ENCODE measurements around the gene COX5B.
"Not testable (repeated sequence)": the region's sequence is repeated elsewhere in the genome, so short reads cannot be mapped to it uniquely, and the experiment has no call there.

Gene COX5B

DNA sequence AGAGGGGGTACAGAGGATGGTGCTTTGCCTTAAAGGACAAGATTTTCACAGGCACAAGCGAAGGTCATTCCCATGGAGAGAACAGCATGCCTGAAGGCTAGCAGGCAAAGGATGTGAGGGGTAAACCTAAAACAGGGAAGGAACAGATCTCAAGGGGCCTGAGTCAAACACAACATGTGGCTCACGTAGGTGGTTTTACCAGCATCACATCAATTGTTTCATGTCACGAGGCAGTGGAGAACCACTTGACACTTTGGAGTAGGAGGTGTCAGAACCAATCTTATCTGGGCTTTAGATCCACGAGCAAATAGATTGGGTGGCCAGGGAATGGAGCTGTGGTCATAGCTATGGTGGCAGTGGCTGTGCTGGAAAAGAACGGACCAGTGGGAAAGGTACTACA lies 8.4 kb downstream of the COX5B start:
- no peak for DNase-seq (ENCODE audit: low spot score)

- no peak for DNase-seq (ENCODE audit: low spot score)
Measured at GRCh38 chr2:97654791-97655190, 8.9 kb downstream of the COX5B start.

- DNase-seq (ENCODE audit: low spot score), result no peak
Measured at GRCh38 chr2:97656129-97656755, 10.4 kb downstream of the COX5B start.

DNA sequence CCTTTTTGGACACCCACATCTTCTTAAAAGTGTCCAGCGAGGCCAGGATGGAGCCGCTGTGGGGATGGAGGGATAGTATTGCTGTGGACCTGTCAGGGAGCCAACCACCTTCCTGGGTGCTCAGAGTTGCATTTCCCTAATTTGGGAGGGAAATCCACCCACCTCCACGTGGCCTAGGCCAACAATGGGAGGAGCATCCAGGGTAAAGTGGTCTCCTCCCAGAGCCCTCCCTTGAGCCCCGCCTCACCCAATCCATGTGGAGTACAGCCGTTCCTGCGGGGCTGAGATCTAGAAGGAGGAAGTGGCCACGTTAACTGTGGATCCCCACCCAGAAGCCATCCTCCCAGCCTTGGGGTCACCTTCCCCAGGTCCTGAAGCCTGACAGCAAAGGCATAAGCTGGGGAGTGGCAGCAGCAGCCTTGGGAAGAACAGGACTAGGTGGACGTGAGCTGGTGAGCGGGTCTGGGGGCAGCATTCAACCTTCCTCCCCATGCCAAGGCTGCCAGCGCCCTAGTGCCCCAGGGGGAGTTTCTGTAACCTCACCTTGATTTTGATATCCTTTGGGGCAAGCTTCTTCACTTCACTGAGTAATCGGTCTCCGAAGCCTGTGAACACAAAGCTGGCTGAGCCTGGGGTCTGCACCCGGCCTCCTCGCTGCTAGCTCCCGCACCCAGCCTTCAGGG lies 11.2 kb downstream of the COX5B start:
- DNase-seq (ENCODE audit: low spot score), result no peak

DNA sequence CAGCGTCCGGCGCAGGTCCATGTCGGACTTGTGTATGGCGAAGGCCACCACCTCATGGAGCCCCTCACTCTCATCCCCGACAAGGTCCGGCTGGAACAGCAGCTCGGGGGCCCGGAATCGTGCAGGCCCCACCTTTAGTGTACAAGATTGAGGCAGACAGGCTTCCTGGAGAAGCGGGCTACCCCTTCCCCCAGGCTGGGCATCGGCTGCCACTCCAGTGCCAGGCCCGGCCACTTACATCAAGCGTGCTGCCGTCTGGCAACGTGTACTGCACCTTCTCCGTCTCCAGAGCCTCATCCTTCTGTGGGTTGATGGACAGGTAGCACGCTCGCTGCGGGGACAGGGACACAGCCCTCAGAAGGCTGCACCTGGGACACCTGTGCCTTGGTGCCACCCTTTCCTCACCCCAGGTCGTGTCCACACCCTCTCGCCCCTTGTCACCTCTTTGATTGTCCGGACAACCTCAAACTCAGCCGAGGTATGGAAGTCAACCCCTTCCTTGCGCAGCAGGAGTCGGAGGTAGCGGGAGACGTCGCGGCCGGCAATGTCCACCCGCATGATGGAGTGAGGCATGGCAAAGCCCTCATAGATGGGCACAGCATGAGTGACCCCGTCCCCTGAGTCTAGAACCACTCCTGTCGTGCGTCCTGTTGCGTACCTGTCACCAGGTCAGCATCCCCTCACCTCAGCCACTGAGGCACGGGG lies 12.3 kb downstream of the COX5B start:
- no peak for DNase-seq (ENCODE audit: low spot score)

DNA sequence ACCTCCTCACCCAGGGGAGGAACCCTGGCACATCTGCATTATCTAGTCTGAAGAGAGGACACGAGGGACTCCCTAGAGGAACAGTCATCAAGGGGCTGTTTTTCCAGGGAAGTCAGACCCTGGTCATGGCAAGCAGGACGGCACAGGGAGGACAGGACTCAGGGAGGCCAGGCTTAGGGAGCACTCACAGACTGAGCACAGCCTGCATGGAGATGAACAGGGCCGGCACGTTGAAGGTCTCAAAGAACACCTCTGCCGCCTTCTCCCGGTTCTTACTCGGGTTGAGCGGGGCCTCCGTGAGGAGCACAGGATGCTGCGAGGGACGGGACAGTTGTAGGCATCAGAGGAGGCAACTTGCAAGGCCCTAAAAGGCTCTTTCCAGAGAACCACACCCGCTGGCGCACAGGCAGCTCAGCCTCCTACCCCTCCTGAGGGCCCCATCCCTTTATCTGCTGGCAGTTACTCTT lies 12.9 kb downstream of the COX5B start:
- DNase-seq (ENCODE audit: low spot score), result no peak

DNA sequence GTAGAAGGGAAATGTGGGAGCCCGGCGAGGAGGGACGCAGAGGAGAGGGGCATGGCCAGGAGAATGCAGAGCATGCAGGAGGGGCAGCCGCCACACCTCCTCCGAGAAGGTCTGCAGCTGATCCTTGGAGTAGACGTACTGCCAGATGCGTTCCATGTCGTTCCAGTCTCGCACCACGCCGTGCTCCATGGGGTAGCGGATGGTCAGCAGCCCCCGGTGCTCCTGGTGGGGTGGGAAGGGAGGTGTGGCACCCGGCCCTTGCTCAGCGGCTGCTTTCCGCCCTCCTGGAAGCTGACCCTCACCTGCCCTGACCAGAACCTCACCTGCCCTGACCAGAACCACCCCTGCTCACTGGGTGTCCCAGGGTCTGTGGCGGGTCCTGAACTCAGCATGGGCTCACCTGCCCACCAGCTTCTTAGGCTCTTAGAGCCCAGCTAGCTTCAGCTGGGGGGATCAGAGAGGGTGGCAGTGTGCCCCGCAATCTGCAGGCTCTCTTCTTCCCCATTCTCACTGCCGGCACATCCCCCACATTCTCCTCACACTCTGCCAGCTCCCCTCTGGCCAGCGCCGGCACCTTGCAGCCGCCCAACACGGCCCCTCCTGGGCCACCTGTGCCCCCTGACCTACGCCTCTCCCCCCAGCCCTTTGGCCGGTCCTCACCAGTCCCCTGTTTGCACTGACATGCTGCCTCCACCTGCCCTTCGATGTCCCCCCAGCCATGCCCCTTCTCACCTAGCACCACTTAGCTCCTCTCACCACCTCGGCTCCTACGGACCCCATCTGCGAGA lies 13.6 kb downstream of the COX5B start:
- DNase-seq (ENCODE audit: low spot score), result no peak

GRCh38 chr2:97660044-97660774 lies 14.3 kb downstream of the COX5B start:
- DNase-seq (ENCODE audit: low spot score), result no peak

- DNase-seq (ENCODE audit: low spot score), result no peak
Measured at GRCh38 chr2:97660775-97661389, 15.0 kb downstream of the COX5B start.

DNA sequence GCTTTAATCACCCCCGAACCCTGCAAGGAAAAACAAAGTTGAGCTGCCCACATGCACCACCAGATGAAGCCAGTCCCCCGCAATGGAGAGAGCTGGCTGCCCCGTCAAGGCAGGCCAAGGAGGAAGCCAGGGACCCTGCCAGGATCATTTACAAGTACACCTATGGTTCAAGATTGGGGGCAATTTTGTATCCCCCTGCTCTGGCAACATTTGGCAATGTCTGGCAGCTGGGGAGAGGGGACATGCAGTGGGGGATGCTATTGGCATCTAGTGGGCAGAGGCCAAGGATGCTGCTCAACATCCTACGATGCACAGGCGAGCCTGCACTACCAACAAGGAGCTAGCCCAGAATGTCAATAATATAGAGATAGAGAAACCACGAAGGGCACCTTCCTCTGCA lies 16.1 kb downstream of the COX5B start:
- DNase-seq (ENCODE audit: low spot score), result no peak

DNA sequence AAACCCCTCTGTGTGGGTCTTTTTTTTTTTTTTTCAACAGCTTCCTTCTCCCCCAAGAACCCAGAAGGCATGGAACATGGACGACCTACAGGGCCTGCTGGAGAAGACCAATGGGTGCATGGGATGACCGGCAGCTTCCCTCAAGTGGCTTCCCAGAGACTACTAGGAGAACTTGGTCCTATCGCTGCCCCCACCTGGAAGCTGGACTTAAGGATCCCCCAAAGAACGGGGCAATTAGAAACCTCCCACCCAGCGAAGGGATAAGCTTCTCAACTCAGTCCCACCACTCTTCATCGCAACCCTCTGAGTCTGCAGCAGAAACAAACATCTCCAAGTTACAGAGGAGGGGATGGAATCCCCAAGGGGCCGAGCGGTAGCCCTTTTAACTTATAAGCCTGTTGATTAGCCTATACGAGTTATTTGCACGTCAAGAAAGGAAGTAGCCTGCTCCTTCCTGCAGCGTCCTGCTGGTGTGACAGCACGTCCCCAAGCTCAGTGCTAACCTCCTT lies 16.6 kb downstream of the COX5B start:
- DNase-seq (ENCODE audit: low spot score), result no peak

- DNase-seq (ENCODE audit: low spot score), result peak; percentile 82
Measured at GRCh38 chr2:97662895-97663625, 17.2 kb downstream of the COX5B start.

DNA sequence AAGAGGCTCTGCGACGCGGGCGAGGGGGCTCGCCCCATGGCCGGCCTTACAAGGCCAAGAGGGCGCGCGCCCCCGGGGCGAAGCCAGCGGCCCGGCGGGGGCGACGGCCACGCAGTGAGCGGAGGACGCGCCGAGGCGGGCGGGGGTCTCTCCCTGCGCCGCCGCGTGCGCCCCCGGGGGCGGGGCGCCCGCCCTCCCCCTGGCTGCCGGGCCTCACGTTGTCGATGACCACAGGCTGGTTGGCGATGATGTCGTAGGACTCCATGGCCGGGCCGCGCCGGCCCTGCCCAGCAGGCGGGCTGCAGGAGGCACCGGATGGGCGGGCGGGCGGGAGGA lies 17.7 kb downstream of the COX5B start:
- no peak for DNase-seq (ENCODE audit: low spot score)

- peak; percentile 97 for DNase-seq (ENCODE audit: low spot score)
Measured at GRCh38 chr2:97663962-97664635, 18.2 kb downstream of the COX5B start, which contains the start of gene ACTR1B. Gene ACTR1B (minus strand): TSS chr2:97664044. CDS start chr2:97663890, 154 bp downstream.

GRCh38 chr2:97664636-97664970 lies 18.7 kb downstream of the COX5B start:
- no peak for DNase-seq (ENCODE audit: low spot score)

DNA sequence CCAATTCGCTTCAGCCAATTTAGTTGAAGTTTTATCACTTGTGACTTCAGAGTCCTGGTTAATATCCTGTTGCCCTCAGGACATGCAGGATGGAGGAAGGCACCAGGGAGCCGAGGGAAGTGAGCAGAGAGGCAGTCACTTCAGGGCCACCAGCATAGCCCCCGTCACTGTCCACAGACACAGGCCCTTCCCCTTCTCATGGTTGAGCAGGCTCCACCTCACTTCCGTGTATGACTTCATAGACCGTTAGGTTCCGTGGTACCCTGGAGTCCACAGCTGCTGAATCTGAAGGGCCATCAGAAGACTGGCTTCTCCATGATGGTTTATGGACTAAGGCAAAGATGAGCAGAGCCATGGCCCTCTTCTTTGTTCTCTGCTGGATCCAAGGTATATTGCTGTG lies 23.6 kb downstream of the COX5B start, which contains the start of gene C2orf92:
C2orf92 (plus strand) TSS at position 266 of the 400 bp plus-strand sequence; CDS start at position 342, 76 bp downstream.
- DNase-seq (ENCODE audit: low spot score), result no peak

DNA sequence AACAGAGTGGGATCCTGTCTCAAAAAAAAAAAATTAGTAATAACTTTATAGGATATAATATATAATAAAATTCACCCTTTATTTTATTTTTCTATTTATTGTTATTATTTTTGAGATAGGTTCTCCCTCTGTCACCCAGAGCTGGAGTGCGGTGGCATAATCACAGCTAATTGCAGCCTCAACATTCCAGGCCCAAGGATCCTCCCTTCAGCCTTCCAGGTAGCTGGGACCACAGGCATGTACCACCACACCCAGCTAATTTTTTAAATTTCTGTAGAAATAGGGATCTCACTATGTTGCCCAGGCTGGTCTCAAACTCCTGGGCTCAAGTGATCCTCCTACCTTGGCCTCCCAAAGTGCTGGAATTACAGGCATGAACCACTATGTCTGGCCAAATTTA lies 24.6 kb downstream of the COX5B start:
- DNase-seq (ENCODE audit: low spot score), result no peak

- DNase-seq (ENCODE audit: low spot score), result no peak
Measured at GRCh38 chr2:97671526-97671925, 25.7 kb downstream of the COX5B start.

DNA sequence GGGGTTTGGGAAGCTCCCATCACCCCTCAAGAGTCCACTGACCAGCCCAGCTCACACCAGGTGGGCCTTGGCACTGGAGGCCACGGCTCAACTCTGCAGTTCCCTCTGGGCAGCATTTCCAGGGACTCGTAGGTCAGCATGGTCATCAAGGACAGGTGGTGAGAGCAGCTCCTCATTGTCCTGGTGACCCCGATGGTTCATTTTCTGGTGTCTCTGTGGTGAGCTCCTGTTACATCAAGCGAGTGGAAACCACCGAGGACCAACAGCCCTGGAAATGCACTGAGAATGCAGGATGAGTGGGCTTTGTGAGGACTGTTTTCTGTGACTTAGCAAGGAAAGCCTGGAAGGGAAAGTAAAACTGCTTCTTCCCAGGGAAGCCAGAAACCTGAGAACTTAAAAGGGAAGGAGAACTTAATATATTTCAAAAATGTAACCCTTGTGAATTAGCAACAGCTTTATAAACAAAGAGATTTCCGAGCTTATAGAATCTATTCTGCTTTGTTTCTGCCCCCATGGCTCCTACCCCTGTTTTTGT lies 26.8 kb downstream of the COX5B start:
- DNase-seq (ENCODE audit: low spot score), result not testable (repeated sequence)
